Esophagus muscularis mucosa (tissue), 4 donors: ENCODE measurements around the gene ATG3.

Experiments
- CTCF ChIP-seq, 3 experiments: fragments of 200-600 bp in 2 of 3; fragments of 450-650 bp in 1 of 3; sonication (generic) in 2 of 3; IDR thresholded peaks; one replicate each; pipeline ENCODE4 v1.5.1; 2017 to 2019; ENCODE audit warnings: antibody characterized with exemption in 3 of 3, mild to moderate bottlenecking in 2 of 3, moderate library complexity in 1 of 3
- EP300 ChIP-seq: sonication (generic); formaldehyde crosslinking; IDR thresholded peaks from one replicate; pipeline ENCODE4 v1.6.1; 2017; ENCODE audit warnings: antibody characterized with exemption
- POLR2A ChIP-seq: fragments of 450-650 bp; IDR thresholded peaks from one replicate; pipeline ENCODE4 v1.6.1; 2017; ENCODE audit warnings: antibody characterized with exemption, moderate library complexity, mild to moderate bottlenecking, low read depth
- POLR2AphosphoS5 ChIP-seq, 2 donors: sonication (generic); formaldehyde crosslinking; IDR thresholded peaks; one replicate each; pipeline ENCODE4 v1.6.1; 2017; ENCODE audit warnings: antibody characterized with exemption in 2 of 2

- TF ChIP-seq EP300 (no peak), POLR2A (no peak), CTCF (IDR thresholded peaks at IDR 0.05) (peak; percentile 46 to 56 (median 48)), POLR2AphosphoS5 (IDR thresholded peaks at IDR 0.05) (no peak)
These were observed 30.4 kb downstream of the ATG3 start for GRCh38 chr3:112531358-112531781.
